SU-DHL-6 (cell line): ENCODE results near the gene DCLK1.

Experiments used
- H2AFZ ChIP-seq: fragments of 200-600 bp; sonication (generic); 2 replicates; pipeline ENCODE4 v1.6.1; 2014; ENCODE audit warnings: low read depth, mild to moderate bottlenecking, moderate library complexity, mixed read lengths, antibody characterized with exemption, low read length; ENCODE audit not compliant: severe bottlenecking
- H3F3A ChIP-seq: fragments of 200-600 bp; shearing (Covaris generic); 2 replicates; pipeline ENCODE4 v1.6.0; 2016; ENCODE audit warnings: antibody characterized with exemption, mild to moderate bottlenecking; ENCODE audit not compliant: insufficient read depth
- H3K27ac ChIP-seq: fragments of 200-600 bp; sonication (generic); 2 replicates; pipeline ENCODE4 v1.5.1; 2016; ENCODE audit warnings: low read depth, mild to moderate bottlenecking, low read length, moderate library complexity, mixed read lengths
- H3K27me3 ChIP-seq: fragments of 200-600 bp; sonication (generic), shearing (Covaris generic); 2 replicates; pipeline ENCODE4 v1.6.0; 2014; ENCODE audit warnings: mild to moderate bottlenecking, low read length
- H3K36me3 ChIP-seq: fragments of 200-600 bp; sonication (generic); 2 replicates; pipeline ENCODE4 v1.6.1; 2014; ENCODE audit warnings: mild to moderate bottlenecking, low read length, mixed read lengths
- H3K4me2 ChIP-seq: fragments of 300-600, 200-600 bp; shearing (Covaris generic), sonication (generic); 2 replicates; pipeline ENCODE4 v1.6.0; 2014; ENCODE audit warnings: low read length, low read depth, mild to moderate bottlenecking; ENCODE audit not compliant: poor library complexity, severe bottlenecking
- H3K4me3 ChIP-seq: fragments of 200-600 bp; sonication (generic); 2 replicates; pipeline ENCODE4 v1.5.1; 2014; ENCODE audit warnings: antibody characterized with exemption, low read length, mild to moderate bottlenecking, mixed read lengths; ENCODE audit not compliant: insufficient read depth, poor library complexity, severe bottlenecking
- H3K79me2 ChIP-seq: fragments of 200-600 bp; sonication (generic); 2 replicates; pipeline ENCODE4 v1.6.1; 2014; ENCODE audit warnings: mild to moderate bottlenecking, low read length, moderate library complexity; ENCODE audit not compliant: insufficient read depth
- H3K9ac ChIP-seq: fragments of 200-600 bp; sonication (generic); 2 replicates; pipeline ENCODE4 v1.7.0; 2014; ENCODE audit warnings: mild to moderate bottlenecking, low read length
- H3K9me2 ChIP-seq: fragments of 200-600 bp; sonication (generic); replicated peaks from 2 replicates; pipeline ENCODE4 v1.6.1; 2014; ENCODE audit warnings: low read length; ENCODE audit not compliant: insufficient read depth
- H3K9me3 ChIP-seq: fragments of 200-600 bp; sonication (generic); 2 replicates; pipeline ENCODE4 v1.6.1; 2014; ENCODE audit warnings: low read length, mixed read lengths; ENCODE audit not compliant: insufficient read depth
- H4K20me1 ChIP-seq: fragments of 200-600 bp; sonication (generic); 2 replicates; pipeline ENCODE4 v1.6.1; 2014; ENCODE audit warnings: low read depth, mild to moderate bottlenecking, antibody characterized with exemption, low read length, moderate library complexity, mixed read lengths
- CTCF ChIP-seq: fragments of 200-600 bp; sonication (generic); IDR thresholded peaks from one replicate; pipeline ENCODE4 v1.5.1; 2017; ENCODE audit warnings: antibody characterized with exemption, mild to moderate bottlenecking, low read length, moderate library complexity; ENCODE audit not compliant: insufficient read depth, poor library complexity, severe bottlenecking
- EZH2phosphoT487 ChIP-seq: fragments of 200-600 bp; sonication (generic), shearing (Covaris generic); conservative IDR thresholded peaks from 2 replicates; pipeline ENCODE4 v1.6.1; 2018; ENCODE audit warnings: mild to moderate bottlenecking, antibody characterized with exemption, low read length, moderate library complexity, mixed read lengths

The DCLK1 gene

DNA sequence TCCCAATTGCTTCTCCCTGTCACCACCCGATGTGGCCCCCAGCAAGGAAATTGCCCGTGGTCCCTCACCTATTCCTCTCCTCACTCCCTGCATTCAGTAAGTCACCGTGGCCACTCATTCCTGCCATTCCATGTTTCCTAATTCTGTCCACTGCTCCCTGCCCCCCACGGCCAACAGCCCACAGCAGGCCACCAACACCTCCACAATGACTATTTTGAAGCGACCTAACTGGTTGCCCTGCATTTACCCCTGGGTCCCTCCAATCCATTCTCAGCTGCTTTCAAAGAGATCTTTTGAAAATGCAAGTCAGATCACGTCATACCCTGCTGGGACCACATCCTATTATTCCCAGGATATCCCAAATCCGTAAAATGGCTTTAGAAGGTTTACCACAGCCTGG, 210.4 kb downstream of the DCLK1 start:
- no peaks in the 10 kb centered on the region for H4K20me1 ChIP-seq
- no peak overlapping the region for H3K27ac ChIP-seq

GRCh38 chr13:35917942-35918645, 213.1 kb downstream of the DCLK1 start:
- Histone ChIP-seq H2AFZ (no peak overlapping the region), H3K9me2 (no peaks in the 10 kb centered on the region), H3F3A (no peaks in the 10 kb centered on the region), H3K9ac (no peak overlapping the region), H3K79me2 (no peaks in the 10 kb centered on the region), H3K4me3 (no peak overlapping the region), H3K27ac (no peak overlapping the region), H3K27me3 (no peaks in the 10 kb centered on the region), H3K36me3 (no peaks in the 10 kb centered on the region), H4K20me1 (no peaks in the 10 kb centered on the region), H3K9me3 (no peaks in the 10 kb centered on the region), H3K4me2 (no peak overlapping the region)
- no peak for TF ChIP-seq EZH2phosphoT487
- no peak for TF ChIP-seq CTCF

More for the DNA sequence above, 210.4 kb downstream of the DCLK1 start:
- Histone ChIP-seq H3K36me3 (no peaks in the 10 kb centered on the region), H3K27me3 (no peaks in the 10 kb centered on the region), H3K79me2 (no peaks in the 10 kb centered on the region), H3K9ac (no peak overlapping the region), H3K9me3 (no peaks in the 10 kb centered on the region), H3K4me3 (no peak overlapping the region), H3K4me2 (no peak overlapping the region), H2AFZ (no peak overlapping the region), H3K9me2 (no peaks in the 10 kb centered on the region), H3F3A (no peaks in the 10 kb centered on the region)
- no peak for TF ChIP-seq EZH2phosphoT487
- no peak for TF ChIP-seq CTCF

DNA sequence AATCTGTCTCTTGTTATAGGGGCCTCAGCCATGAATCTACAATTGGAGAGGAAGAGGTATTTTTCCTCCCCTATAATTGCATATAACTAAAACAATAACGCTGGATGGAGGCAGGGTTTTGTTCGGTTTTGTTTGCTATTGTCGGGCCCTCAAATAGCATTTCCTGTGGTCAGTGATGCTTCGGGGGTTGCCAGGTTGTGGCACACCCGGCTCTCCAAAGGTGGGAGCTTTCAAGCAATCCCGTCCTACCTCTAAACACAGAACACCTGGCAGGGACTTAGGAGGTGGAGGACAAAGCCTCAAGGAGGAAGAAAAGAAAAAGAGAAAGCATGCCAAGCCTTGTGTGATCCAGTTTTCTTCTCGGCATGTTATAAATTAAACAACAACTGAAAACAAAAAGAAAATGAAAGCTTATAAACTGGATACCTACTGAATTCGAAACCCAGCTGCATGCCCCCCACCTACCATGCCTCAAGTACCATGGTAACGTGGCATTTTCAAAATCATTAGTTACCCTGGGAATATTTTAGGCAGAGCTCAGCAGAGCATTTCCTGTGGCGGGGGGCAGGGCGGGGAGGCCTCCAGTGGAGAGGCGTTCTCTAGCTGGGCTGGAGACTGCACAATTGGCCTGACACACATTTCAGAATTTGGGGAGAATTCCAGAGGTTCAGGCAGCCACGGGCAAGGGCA, 213.8 kb downstream of the DCLK1 start:
- Histone ChIP-seq H3K9ac (no peak overlapping the region), H3F3A (no peaks in the 10 kb centered on the region), H3K27ac (no peak overlapping the region), H4K20me1 (no peaks in the 10 kb centered on the region), H3K9me3 (no peaks in the 10 kb centered on the region), H2AFZ (no peak overlapping the region), H3K4me3 (no peak overlapping the region), H3K36me3 (no peaks in the 10 kb centered on the region), H3K9me2 (no peaks in the 10 kb centered on the region), H3K4me2 (no peak overlapping the region), H3K27me3 (no peaks in the 10 kb centered on the region), H3K79me2 (no peaks in the 10 kb centered on the region)
- TF ChIP-seq EZH2phosphoT487 (no peak), CTCF (no peak)
